HG03457 (cell line): Measurements from ENCODE around the gene BRF1.

ENCODE experiments used
- ATAC-seq: cut with Tn5 transposase; IDR thresholded peaks from one replicate; pipeline ENCODE4 v1.9.1; 2021; ENCODE audit warnings: moderate number of reproducible peaks; ENCODE audit not compliant: unreplicated experiment

Gene BRF1

GRCh38 chr14:105200074-105200473 lies 100.7 kb downstream of the BRF1 start:
- no peak for ATAC-seq

- no peak for ATAC-seq
These were observed 101.7 kb downstream of the BRF1 start for GRCh38 chr14:105199093-105199492.

DNA sequence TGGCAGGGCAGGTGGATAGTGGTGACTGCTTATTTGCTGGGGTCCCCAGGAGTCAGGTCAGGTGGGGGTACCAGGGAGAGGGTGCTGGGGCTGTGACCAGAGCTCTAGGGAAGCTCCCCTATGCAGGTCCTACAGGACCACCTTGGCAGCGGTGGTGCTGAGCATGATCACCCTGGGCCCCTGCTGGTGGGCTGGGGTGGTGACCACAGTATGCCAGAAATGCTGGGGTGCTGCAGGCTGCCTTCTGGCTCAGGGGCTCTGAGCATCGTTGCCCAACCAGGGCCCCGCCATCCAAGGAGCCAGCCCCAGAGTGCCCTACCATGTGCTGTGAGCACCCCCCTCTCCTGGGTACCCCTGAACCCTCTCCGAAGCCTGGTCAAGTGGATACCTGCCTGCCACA lies 102.2 kb downstream of the BRF1 start:
- ATAC-seq = no peak

DNA sequence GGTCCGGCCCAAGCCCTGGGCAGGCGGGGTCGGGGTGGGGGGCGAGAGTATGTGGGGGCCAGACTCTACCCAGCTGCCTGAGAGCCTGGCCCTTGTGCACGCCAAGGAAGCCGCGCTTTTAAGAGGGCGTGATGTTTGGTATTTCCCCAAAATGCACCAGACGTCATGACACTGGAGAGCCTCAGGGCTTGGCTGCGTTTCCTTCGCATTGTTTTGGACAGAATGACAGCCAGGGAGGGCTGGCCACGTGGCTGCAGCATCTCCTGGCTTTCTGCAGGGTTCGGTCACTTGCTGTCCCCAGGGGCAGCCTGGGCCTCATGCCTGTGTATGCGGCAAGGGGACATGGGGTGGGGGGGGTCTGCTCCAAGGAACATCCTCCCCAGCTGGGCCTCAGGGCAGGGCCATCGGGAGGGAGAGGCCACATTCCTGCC lies 103.6 kb downstream of the BRF1 start:
- ATAC-seq = no peak

DNA sequence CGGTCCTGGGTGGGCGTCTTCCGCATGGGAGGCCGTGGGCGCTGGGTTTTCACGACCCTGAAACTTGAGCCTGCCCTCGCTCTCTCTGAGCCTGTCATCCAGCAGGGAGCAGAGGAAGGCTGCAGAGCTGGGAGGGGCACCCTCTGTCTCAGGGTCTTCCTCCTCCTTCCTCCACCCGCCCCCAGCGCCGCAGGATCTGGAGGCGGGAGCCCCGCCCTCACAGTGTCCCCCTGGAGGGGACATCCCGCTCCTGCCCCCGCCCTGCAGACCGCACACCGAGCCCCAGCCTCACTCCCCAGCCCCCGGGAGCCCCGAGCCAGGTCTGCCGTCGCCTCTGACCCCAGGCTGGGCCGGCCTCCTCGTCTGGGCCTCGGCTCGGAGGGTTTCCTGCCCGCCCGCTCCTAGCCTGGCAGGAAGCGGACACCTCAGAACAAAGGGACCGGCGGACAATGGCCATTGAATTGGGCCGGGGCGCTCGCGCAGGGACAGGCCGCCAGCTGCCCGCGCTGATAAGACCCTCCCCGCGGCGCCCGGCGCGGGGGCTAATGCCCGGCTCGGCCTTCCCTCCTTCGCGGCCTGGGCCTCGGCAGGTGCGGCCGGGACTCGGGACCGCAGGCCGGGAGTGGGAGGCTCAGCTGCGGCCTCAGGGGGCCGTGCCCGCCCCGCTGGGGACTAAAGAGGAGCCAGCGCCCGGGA lies 104.4 kb downstream of the BRF1 start:
- no peak for ATAC-seq

DNA sequence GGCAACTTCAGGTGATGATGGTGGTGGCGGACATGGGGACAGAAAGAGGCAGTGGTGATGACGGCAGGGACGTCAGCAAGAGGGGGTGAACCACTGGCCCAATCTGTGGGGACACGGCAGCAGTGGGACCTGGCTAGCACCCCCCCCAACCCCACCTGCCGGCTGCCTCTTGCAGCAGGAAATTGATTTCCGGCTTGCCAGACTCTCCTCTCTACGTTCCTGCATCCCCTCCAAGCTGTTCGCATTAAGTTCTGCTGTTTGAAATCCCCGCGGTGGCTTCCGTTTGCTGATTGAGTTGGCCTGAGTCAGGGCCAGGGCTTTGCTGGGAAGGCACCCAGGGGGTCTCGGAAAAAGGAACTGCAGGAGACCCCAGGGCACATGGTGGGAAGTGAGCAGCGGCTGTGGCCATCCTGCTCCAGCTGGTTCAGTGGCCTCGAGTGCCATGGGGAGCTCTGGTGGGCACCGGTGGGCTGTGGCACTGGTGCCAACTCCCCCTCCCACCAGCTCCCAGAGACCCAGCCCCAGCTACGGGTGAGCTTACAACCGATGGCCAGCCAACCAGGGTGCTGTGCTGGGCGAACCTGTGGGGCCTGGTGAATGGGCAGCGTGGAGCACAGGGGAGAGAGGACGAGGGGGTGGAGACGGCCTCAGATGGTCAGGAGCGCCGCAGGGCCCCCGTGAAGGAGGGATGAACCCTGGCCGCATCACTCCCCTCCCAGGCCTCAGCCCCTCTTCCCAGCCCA lies 105.1 kb downstream of the BRF1 start:
- no peak for ATAC-seq

GRCh38 chr14:105195051-105195450 lies 105.8 kb downstream of the BRF1 start:
- ATAC-seq = no peak

- no peak for ATAC-seq
These were observed 106.7 kb downstream of the BRF1 start for GRCh38 chr14:105193916-105194782.

DNA sequence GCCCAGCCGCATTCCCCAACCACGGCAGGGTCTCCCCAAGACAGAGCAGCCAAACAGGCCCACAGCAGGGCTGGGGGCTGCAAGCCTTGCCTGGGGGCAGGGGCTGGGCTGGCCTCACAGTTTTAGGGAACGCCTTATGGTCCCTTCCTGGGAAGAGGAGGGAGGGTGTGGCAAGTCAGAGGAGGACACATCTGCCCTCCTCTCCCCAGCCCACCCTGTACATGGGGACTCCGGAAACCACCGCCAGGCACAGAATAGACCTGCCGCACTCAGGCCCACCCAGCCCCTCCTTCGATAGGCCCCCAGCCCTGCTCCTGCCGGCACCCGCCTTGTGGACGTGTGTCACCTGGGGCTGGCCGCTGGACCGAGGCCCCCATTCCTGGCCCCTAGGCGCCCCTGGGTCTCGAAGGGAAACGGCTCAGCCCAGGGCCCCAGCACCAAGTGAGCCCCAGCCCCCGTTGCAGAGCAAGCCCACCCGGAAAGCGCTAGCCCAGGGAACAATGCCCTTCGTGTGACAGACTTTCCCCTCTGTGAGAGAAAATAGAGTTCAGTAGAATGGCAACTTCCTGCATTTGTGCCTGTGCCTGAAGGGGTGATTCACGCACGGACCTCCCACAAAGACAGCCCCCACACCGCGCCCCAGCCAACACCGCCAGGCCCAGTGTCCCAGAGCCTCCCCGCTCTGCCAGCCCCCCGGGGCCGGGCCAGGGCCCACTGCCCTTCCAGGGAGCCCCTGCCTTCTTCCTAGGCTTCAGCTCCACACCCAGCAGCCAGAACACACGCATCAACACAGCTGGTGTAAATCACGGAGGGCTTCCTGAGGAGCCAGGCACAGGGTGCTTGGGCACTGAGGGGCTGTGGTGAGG lies 107.7 kb downstream of the BRF1 start:
- no peak for ATAC-seq

- ATAC-seq = no peak
These were observed 112.8 kb downstream of the BRF1 start for GRCh38 chr14:105187935-105188524.

- no peak for ATAC-seq
These were observed 113.7 kb downstream of the BRF1 start for GRCh38 chr14:105187116-105187515.

DNA sequence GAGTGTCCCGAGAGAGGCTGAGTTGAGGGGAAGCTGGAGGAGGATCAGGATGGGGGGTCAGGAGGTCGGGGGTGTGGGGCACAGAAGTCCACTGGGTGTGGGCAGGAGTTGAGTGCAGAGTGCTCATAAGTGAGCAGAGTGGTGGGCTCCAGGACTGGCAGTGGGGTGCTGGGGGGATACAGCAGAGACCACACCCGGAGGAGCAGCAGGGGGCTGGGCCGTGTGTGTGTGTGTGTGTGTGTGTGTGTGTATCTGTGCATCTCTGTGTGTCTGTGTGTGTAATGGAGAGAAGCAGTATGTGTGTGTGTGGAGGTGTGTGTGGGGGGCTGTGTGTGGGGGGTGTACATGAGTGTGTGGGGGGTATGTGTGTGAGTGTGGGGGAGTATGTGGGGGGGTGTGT lies 114.8 kb downstream of the BRF1 start:
- no peak for ATAC-seq

DNA sequence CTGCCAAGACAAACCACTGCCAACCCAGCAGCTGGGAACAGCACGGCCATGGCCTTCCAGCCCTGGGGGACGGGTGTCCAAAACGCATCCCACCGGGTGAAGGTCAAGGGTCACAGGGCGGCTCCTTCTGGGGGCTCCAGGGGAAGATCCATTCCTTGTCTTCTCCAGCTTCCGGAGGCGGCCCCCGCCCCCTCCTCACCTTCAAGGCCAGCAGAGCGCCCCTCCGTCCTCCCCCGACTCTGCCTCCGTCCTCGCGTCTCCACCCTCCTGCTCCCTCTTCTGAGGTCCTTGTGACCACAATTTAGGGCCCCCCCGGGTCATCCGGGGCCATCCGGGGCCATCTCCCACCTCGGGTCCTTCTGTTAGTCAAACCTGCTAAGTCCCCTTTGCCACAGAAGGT lies 115.8 kb downstream of the BRF1 start:
- no peak for ATAC-seq

- no peak for ATAC-seq
These were observed 116.3 kb downstream of the BRF1 start for GRCh38 chr14:105184461-105184860.

DNA sequence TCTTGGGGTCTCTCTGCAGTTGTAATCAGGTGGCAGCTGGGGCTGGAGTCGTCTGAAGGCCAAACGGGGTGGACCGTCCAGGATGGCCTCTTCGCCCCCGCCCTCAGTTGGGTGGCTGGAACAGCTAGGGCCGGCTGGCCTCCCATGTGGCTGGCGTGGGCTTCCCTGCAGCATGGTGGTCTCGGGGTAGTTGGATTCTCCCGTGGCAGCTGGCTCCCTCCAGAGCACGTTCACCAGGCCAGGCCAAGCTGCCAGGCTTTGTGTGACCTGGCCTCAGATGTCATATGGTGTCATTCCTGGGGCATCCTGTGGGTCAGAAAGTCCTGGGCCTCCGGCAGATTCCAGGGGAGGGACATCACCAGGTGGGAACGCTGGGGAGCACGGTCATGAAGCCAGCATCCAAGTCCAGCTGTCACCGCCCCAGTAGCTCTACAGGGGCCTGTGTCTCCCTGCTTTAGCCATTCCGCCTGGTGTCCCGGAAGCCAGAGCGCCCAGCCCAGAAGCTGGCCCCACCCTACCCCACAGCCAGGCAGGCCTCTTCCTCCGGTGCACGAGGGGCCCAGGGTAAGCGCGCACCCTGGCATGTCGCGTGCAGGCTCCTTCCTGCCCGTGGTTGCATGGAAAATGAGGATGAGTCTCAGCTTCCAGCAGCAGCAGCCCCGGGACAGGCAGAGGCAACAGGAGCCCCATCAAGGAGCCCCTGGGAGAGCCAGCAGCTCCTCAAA lies 118.3 kb downstream of the BRF1 start:
- no peak for ATAC-seq

GRCh38 chr14:105181549-105182295 lies 119.1 kb downstream of the BRF1 start:
- no peak for ATAC-seq

GRCh38 chr14:105180592-105181548 lies 119.9 kb downstream of the BRF1 start, which contains the start of gene NUDT14:
NUDT14 (minus strand) TSS chr14:105181312; CDS start chr14:105181209, 103 bp downstream.
- ATAC-seq = no peak

GRCh38 chr14:105179191-105179590 lies 121.6 kb downstream of the BRF1 start:
- no peak for ATAC-seq
